Caco-2 (cell line): ENCODE measurements around the gene SLAMF1. TPM values are rescaled to one million over a fixed set of nuclear protein-coding genes. Genes with fewer than 3 reads are reported as not detected.

ENCODE experiments used
- BruUV-seq: library from RNA; stranded (reverse); fragments of 400-500 nt; replicated peaks from 2 replicates; lab custom pipeline; 2021; lab: Mats Ljungman, UMichigan
- CTCF ChIA-PET: fragments of 300-600 bp; sonication (Branson Sonifier 250); formaldehyde crosslinking; loops from one replicate; lab custom pipeline; 2022; ENCODE audit warnings: antibody characterized with exemption; lab: Charles Lee
- POLR2A ChIA-PET: fragments of 300-600 bp; sonication (Branson Sonifier 250); formaldehyde crosslinking; loops from one replicate; lab custom pipeline; 2022; ENCODE audit warnings: antibody characterized with exemption; lab: Charles Lee
- DNase-seq, 2 experiments: peaks; one replicate each; pipeline versions ENCODE4 v3.0.0 to v3.0.0-alpha.2; 2020 to 2022
- H3K27me3 ChIP-seq: replicated peaks from 2 replicates; pipeline ENCODE4 v1.6.0; 2011; ENCODE audit warnings: low read length; ENCODE audit not compliant: control insufficient read depth, insufficient read depth
- H3K36me3 ChIP-seq: 2 replicates; pipeline ENCODE4 v1.5.1; 2011; ENCODE audit warnings: low read length; ENCODE audit not compliant: control insufficient read depth, insufficient read depth
- H3K4me1 ChIP-seq: fragments of 250-450 bp; sonication (Bioruptor Pico); 2 replicates; pipeline ENCODE4 v1.5.1; 2020; ENCODE audit warnings: mild to moderate bottlenecking
- H3K4me3 ChIP-seq: 2 replicates; pipeline ENCODE4 v1.5.1; 2011; ENCODE audit warnings: low read depth, mild to moderate bottlenecking, control low read depth, low read length
- H3K9me3 ChIP-seq: fragments of 250-450 bp; sonication (Bioruptor Pico); 2 replicates; pipeline ENCODE4 v1.5.1; 2020; ENCODE audit warnings: mild to moderate bottlenecking, moderate library complexity
- H3K27ac Mint-ChIP-seq: one replicate; pipeline ENCODE4 v1.8.0; 2022; ENCODE audit warnings: mixed read lengths; ENCODE audit not compliant: unreplicated experiment
- H3K27me3 Mint-ChIP-seq: one replicate; pipeline ENCODE4 v1.8.0; 2022; ENCODE audit warnings: mixed read lengths; ENCODE audit not compliant: insufficient read depth, unreplicated experiment
- H3K36me3 Mint-ChIP-seq: one replicate; pipeline ENCODE4 v1.8.0; 2022; ENCODE audit warnings: mild to moderate bottlenecking, mixed read lengths; ENCODE audit not compliant: insufficient read depth, unreplicated experiment
- H3K4me1 Mint-ChIP-seq: one replicate; pipeline ENCODE4 v1.8.0; 2022; ENCODE audit warnings: low read depth, mixed read lengths; ENCODE audit not compliant: unreplicated experiment
- H3K4me3 Mint-ChIP-seq: one replicate; pipeline ENCODE4 v1.8.0; 2022; ENCODE audit warnings: mild to moderate bottlenecking, moderate library complexity, mixed read lengths; ENCODE audit not compliant: unreplicated experiment
- H3K9me3 Mint-ChIP-seq: one replicate; pipeline ENCODE4 v1.8.0; 2022; ENCODE audit warnings: mixed read lengths; ENCODE audit not compliant: unreplicated experiment
- CTCF ChIP-seq, 2 experiments: fragments of 200-600 bp in 1 of 2; IDR thresholded peaks; 1 replicate in 1 of 2; 2 replicates in 1 of 2; pipeline versions ENCODE4 v1.5.1 to v1.8.0; 2011 to 2022; ENCODE audit warnings: antibody characterized with exemption in 1 of 2, control low read depth in 1 of 2, inconsistent platforms in 1 of 2, low read depth in 1 of 2, low read length in 1 of 2, mild to moderate bottlenecking in 1 of 2, moderate library complexity in 1 of 2; ENCODE audit not compliant: insufficient read depth in 1 of 2, severe bottlenecking in 1 of 2, unreplicated experiment in 1 of 2
- intact Hi-C: fragments of 100-400 bp; cut with micrococcal nuclease; formaldehyde crosslinking; loops from one replicate; pipeline ENCODE4 v1.10.0; 2022; ENCODE audit not compliant: unreplicated experiment
- total RNA-seq: library from RNA; stranded (reverse); gene quantifications from 2 replicates; pipeline ENCODE4 v1.2.3, GENCODE V29; 2022

SLAMF1 gene
- total RNA-seq, 1 experiment from 2014 or later, result not detected

GRCh38 chr1:160620942-160621632 lies 25.8 kb downstream of the SLAMF1 start:
- CTCF ChIA-PET, result no interaction called here
- H3K27me3 ChIP-seq, result no peaks in the 10 kb centered on the region
- intact Hi-C loops, result no loop called here
- no peaks in the 10 kb centered on the region for H3K27me3 Mint-ChIP-seq
- H3K4me1 Mint-ChIP-seq, result no peaks in the 10 kb centered on the region
- H3K4me1 ChIP-seq, result no peaks in the 10 kb centered on the region
- no peak overlapping the region for H3K4me3 Mint-ChIP-seq
- POLR2A ChIA-PET, result no interaction called here
- no peak for TF ChIP-seq CTCF (IDR thresholded peaks at IDR 0.05; ENCODE audit: insufficient read depth in 1 of 2, low read depth in 1 of 2, low read length in 1 of 2, severe bottlenecking in 1 of 2, unreplicated experiment in 1 of 2)
- no peak for DNase-seq
- H3K4me3 ChIP-seq, result no peak overlapping the region
- H3K27ac Mint-ChIP-seq, result peak overlapping the region; percentile 45
- no TSS peak for BruUV-seq
- H3K36me3 Mint-ChIP-seq, result no peaks in the 10 kb centered on the region
- H3K9me3 Mint-ChIP-seq, result peaks cover 14% of the 10 kb centered on the region
- H3K9me3 ChIP-seq, result no peaks in the 10 kb centered on the region
- H3K36me3 ChIP-seq, result no peaks in the 10 kb centered on the region

GRCh38 chr1:160619742-160620277 lies 27.0 kb downstream of the SLAMF1 start:
- H3K27ac Mint-ChIP-seq, result no peak overlapping the region
- POLR2A ChIA-PET, result no interaction called here
- intact Hi-C loops, result loop anchor here (2.0 to 5.0 kb wide), 2 partner anchors 57 to 73 kb away; no protein-coding TSS in a partner anchor
- CTCF ChIA-PET, result no interaction called here
- H3K4me1 Mint-ChIP-seq, result no peaks in the 10 kb centered on the region
- no TSS peak for BruUV-seq
- H3K4me3 ChIP-seq, result no peak overlapping the region
- no peaks in the 10 kb centered on the region for H3K36me3 Mint-ChIP-seq
- no peak overlapping the region for H3K4me3 Mint-ChIP-seq
- no peak for DNase-seq
- H3K27me3 ChIP-seq, result no peaks in the 10 kb centered on the region
- no peaks in the 10 kb centered on the region for H3K36me3 ChIP-seq
- no peaks in the 10 kb centered on the region; the same call in 1 of the 2 replicates for H3K9me3 ChIP-seq
- H3K4me1 ChIP-seq, result no peaks in the 10 kb centered on the region
- H3K27me3 Mint-ChIP-seq, result no peaks in the 10 kb centered on the region
- H3K9me3 Mint-ChIP-seq, result peaks cover 14% of the 10 kb centered on the region
- no peak for TF ChIP-seq CTCF (IDR thresholded peaks at IDR 0.05; ENCODE audit: insufficient read depth in 1 of 2, low read depth in 1 of 2, low read length in 1 of 2, severe bottlenecking in 1 of 2, unreplicated experiment in 1 of 2)

GRCh38 chr1:160618763-160619274 lies 28.0 kb downstream of the SLAMF1 start:
- H3K27me3 ChIP-seq, result no peaks in the 10 kb centered on the region
- no TSS peak for BruUV-seq
- ChIA-PET CTCF (interaction anchor here (0.5 to 1.2 kb wide), 4 partner anchors 12 to 301 kb away, joined by 3 to 5 read pairs (median 4); no protein-coding TSS in a partner anchor), POLR2A (no interaction called here)
- H3K4me3 ChIP-seq, result no peak overlapping the region
- H3K4me1 Mint-ChIP-seq, result no peaks in the 10 kb centered on the region
- H3K9me3 ChIP-seq, result no peaks in the 10 kb centered on the region; the same call in 1 of the 2 replicates
- H3K27ac Mint-ChIP-seq, result no peak overlapping the region
- intact Hi-C loops, result loop anchor here (1.0 to 5.0 kb wide), 3 partner anchors 39 to 74 kb away; no protein-coding TSS in a partner anchor
- H3K27me3 Mint-ChIP-seq, result no peaks in the 10 kb centered on the region
- H3K4me3 Mint-ChIP-seq, result no peak overlapping the region
- H3K36me3 Mint-ChIP-seq, result no peaks in the 10 kb centered on the region
- no peaks in the 10 kb centered on the region for H3K4me1 ChIP-seq
- TF ChIP-seq CTCF (IDR thresholded peaks at IDR 0.05; ENCODE audit: insufficient read depth in 1 of 2, low read depth in 1 of 2, low read length in 1 of 2, severe bottlenecking in 1 of 2, unreplicated experiment in 1 of 2), result peak; percentile 49 to 56
- H3K36me3 ChIP-seq, result no peaks in the 10 kb centered on the region
- peaks cover 14% of the 10 kb centered on the region for H3K9me3 Mint-ChIP-seq
- DNase-seq, result peak in 1 of 2 experiments; percentile 39
